Spleen (tissue), 7 donors: ENCODE results near the gene BIN2.

Source experiments
- CTCF ChIP-seq, 11 experiments: fragments of 200-600 bp in 7 of 11; fragments of 450-650 bp in 4 of 11; sonication (generic) in 4 of 11; IDR thresholded peaks in 8 of 11; conservative IDR thresholded peaks in 3 of 11; 1 replicate in 7 of 11; 2 replicates in 4 of 11; pipeline versions ENCODE4 v1.4.0 to v1.8.0; 2016 to 2021; ENCODE audit warnings: antibody characterized with exemption in 11 of 11, inconsistent platforms in 4 of 11, mild to moderate bottlenecking in 1 of 11
- POLR2A ChIP-seq, 3 donors: fragments of 450-650 bp; IDR thresholded peaks; one replicate each; pipeline ENCODE4 v1.5.1; 2017; ENCODE audit warnings: antibody characterized with exemption in 3 of 3, mild to moderate bottlenecking in 1 of 3
- POLR2AphosphoS5 ChIP-seq, 3 donors: sonication (generic); formaldehyde crosslinking; IDR thresholded peaks; one replicate each; pipeline ENCODE4 v1.5.1; 2017; ENCODE audit warnings: antibody characterized with exemption in 3 of 3
- donor health status: DM: no; HTN: no; CAD: no; lungs with moderate emphysema.
- donor health status: DM: no; HTN: no; CAD: no.
- donor health status: DM: no; HTN: no; CAD: no.

DNA sequence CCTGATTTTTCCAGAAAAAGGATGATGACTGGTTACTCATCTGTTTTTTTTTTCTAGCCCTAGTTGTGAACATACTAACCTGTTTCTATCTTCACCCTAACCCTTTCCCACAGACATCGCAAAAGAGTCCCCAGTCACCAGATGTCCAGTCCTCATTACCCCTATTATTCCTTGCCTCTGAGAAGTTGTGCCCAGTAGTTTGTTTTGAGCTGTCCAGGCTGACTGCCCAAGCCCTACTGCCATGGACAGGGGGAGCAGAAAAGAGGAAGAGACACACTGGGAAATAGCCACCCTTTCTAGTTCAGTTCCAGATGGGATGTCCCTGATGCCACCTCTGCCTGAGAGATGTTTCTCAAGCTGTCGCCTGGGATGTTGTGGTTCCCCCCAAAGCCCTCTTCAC lies 36.3 kb upstream of the BIN2 start:
- no peak for TF ChIP-seq CTCF (IDR thresholded peaks at IDR 0.05 in 8 of 11, conservative IDR thresholded peaks at IDR 0.05 in 3 of 11)
- no peak for TF ChIP-seq POLR2A (IDR thresholded peaks at IDR 0.05)
- TF ChIP-seq POLR2AphosphoS5 (IDR thresholded peaks at IDR 0.05): no peak
